HCT116 (cell line): Measurements from ENCODE around the gene SUPT16H.

ENCODE experiments used
- CEBPB ChIP-seq: IDR thresholded peaks from 2 replicates; pipeline ENCODE4 v1.6.1; 2012; ENCODE audit warnings: low read depth
- EZH2 ChIP-seq: fragments of 200-600 bp; sonication (generic); IDR thresholded peaks from 2 replicates; pipeline ENCODE4 v1.6.1; 2017; ENCODE audit warnings: antibody characterized with exemption, mixed run types
- EZH2phosphoT487 ChIP-seq: fragments of 200-600 bp; IDR thresholded peaks from 2 replicates; pipeline ENCODE4 v1.6.1; 2018; ENCODE audit warnings: antibody characterized with exemption, borderline replicate concordance
- JUND ChIP-seq: IDR thresholded peaks from 2 replicates; pipeline ENCODE4 v1.6.1; 2012
- POLR2A ChIP-seq: IDR thresholded peaks from 2 replicates; pipeline ENCODE4 v1.7.0; 2011; ENCODE audit warnings: borderline replicate concordance; ENCODE audit not compliant: insufficient read depth, insufficient read length; ENCODE audit errors: extremely low read depth
- POLR2AphosphoS5 ChIP-seq: IDR thresholded peaks from 2 replicates; pipeline ENCODE4 v1.6.1; 2011; ENCODE audit warnings: mild to moderate bottlenecking, low read depth, low read length, moderate library complexity
- RAD21 ChIP-seq: IDR thresholded peaks from 2 replicates; pipeline ENCODE4 v1.6.1; 2012; ENCODE audit warnings: low read depth, mild to moderate bottlenecking
- TF ChIP-seq, protein P1 (sequence below), 3 experiments: fragments of 200-600 bp in 1 of 3; sonication (generic) in 1 of 3; IDR thresholded peaks in 2 of 3; conservative IDR thresholded peaks in 1 of 3; 2 replicates each; pipeline ENCODE4 v1.5.1; 2012 to 2017; ENCODE audit warnings: low read depth in 2 of 3, low read length in 2 of 3, antibody characterized with exemption in 1 of 3, borderline replicate concordance in 1 of 3, control low read depth in 1 of 3, mild to moderate bottlenecking in 1 of 3, mixed read lengths in 1 of 3, mixed run types in 1 of 3, moderate library complexity in 1 of 3; ENCODE audit not compliant: insufficient read depth in 1 of 3
- TF ChIP-seq, protein P2 (sequence below): IDR thresholded peaks from 2 replicates; pipeline ENCODE4 v1.6.1; 2012; ENCODE audit warnings: low read depth
- TF ChIP-seq, protein P3 (sequence below): IDR thresholded peaks from 2 replicates; pipeline ENCODE4 v1.6.1; 2012

DNA sequence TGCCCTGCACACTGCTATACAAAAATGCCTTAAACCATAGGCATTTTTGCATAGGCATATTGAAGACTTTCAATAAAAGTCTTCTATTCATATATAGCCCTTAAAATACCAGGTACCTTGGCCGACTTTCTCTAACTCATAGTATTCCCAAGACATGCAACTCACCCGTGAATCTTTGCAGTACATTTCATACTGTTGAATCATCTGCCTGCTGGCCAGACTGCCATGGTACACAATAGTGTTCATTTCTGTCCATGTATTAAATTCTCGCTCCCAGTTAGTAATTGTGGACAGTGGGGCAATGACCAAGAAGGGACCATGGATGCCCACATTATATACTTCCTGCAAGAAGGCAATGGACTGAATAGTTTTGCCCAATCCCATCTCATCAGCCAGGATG is 24.3 kb upstream of the SUPT16H start:
- TF ChIP-seq, protein P1, sequence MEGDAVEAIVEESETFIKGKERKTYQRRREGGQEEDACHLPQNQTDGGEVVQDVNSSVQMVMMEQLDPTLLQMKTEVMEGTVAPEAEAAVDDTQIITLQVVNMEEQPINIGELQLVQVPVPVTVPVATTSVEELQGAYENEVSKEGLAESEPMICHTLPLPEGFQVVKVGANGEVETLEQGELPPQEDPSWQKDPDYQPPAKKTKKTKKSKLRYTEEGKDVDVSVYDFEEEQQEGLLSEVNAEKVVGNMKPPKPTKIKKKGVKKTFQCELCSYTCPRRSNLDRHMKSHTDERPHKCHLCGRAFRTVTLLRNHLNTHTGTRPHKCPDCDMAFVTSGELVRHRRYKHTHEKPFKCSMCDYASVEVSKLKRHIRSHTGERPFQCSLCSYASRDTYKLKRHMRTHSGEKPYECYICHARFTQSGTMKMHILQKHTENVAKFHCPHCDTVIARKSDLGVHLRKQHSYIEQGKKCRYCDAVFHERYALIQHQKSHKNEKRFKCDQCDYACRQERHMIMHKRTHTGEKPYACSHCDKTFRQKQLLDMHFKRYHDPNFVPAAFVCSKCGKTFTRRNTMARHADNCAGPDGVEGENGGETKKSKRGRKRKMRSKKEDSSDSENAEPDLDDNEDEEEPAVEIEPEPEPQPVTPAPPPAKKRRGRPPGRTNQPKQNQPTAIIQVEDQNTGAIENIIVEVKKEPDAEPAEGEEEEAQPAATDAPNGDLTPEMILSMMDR (IDR thresholded peaks at IDR 0.05 in 2 of 3, conservative IDR thresholded peaks at IDR 0.05 in 1 of 3; ENCODE audit: borderline replicate concordance in 1 of 3, insufficient read depth in 1 of 3, low read depth in 2 of 3, low read length in 2 of 3): no peak
- no peak for TF ChIP-seq POLR2AphosphoS5
- TF ChIP-seq RAD21: no peak
- TF ChIP-seq EZH2phosphoT487: no peak
- TF ChIP-seq, protein P2, sequence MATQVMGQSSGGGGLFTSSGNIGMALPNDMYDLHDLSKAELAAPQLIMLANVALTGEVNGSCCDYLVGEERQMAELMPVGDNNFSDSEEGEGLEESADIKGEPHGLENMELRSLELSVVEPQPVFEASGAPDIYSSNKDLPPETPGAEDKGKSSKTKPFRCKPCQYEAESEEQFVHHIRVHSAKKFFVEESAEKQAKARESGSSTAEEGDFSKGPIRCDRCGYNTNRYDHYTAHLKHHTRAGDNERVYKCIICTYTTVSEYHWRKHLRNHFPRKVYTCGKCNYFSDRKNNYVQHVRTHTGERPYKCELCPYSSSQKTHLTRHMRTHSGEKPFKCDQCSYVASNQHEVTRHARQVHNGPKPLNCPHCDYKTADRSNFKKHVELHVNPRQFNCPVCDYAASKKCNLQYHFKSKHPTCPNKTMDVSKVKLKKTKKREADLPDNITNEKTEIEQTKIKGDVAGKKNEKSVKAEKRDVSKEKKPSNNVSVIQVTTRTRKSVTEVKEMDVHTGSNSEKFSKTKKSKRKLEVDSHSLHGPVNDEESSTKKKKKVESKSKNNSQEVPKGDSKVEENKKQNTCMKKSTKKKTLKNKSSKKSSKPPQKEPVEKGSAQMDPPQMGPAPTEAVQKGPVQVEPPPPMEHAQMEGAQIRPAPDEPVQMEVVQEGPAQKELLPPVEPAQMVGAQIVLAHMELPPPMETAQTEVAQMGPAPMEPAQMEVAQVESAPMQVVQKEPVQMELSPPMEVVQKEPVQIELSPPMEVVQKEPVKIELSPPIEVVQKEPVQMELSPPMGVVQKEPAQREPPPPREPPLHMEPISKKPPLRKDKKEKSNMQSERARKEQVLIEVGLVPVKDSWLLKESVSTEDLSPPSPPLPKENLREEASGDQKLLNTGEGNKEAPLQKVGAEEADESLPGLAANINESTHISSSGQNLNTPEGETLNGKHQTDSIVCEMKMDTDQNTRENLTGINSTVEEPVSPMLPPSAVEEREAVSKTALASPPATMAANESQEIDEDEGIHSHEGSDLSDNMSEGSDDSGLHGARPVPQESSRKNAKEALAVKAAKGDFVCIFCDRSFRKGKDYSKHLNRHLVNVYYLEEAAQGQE: no peak
- no peak for TF ChIP-seq POLR2A
- TF ChIP-seq JUND: no peak
- TF ChIP-seq, protein P3, sequence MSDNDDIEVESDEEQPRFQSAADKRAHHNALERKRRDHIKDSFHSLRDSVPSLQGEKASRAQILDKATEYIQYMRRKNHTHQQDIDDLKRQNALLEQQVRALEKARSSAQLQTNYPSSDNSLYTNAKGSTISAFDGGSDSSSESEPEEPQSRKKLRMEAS: no peak
- no peak for TF ChIP-seq EZH2
- no peak for TF ChIP-seq CEBPB
